HG02571 (cell line): ENCODE data around the gene SETD1A.
A peak's percentile ranks its signal among the peaks of the same experiment; 100 is the strongest.
"Not testable (repeated sequence)": the region's sequence is repeated elsewhere in the genome, so short reads cannot be mapped to it uniquely, and the experiment has no call there.

Experiments used
- ATAC-seq: cut with Tn5 transposase; IDR thresholded peaks from one replicate; pipeline ENCODE4 v1.9.1; 2021; ENCODE audit warnings: mild to moderate bottlenecking, moderate library complexity; ENCODE audit not compliant: unreplicated experiment

SETD1A gene

GRCh38 chr16:30928390-30928789, 29.2 kb upstream of the SETD1A start:
- no peak for ATAC-seq

DNA sequence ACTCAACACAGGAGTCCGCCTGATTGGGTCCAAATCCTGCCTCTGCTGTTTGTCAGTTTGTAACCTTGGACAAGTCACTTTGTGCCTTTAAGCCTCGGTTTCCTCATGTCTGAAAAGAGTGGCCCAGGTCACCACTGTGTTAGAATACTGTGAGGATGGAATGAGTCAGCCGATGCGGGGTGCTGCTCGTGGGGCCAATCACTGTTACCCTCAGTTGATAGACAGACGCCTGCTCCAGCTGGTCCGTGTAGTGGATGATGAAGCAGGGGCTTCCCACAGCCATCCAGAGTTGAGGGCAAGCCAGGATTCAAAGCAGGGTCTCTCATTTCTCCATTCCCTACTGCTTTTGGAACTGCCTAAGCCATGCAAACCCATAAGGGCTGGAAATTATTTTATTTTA, 28.4 kb upstream of the SETD1A start:
- ATAC-seq = no peak

GRCh38 chr16:30930160-30930571, 27.4 kb upstream of the SETD1A start:
- no peak for ATAC-seq

DNA sequence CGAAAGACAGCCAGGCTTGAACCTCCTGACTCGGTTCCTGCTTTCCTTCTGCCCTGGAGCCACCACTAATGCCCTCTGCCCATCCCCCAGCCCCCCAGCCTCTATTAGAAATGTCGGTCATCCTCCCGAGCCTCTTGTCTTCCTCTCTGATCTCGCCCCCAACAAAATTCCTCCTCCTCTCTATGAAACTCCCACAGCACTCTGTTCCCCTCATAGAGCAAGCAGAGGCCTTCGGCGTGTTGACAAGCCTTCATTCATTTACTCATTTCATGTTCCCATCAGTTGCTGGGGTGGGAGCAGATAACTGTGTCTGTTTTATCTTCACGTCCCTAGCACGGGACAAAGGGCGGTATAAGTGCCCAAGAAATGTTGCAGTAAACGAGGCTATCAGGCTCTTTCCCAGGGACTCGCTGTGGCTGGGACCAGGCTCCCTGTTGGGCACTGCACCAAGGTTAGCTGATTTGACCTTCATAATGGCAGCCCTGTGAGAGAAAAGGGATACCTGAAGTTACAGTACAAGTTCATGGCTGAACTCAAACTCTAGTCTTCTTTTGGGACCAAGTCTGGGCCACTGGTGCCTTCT, 26.4 kb upstream of the SETD1A start:
- no peak for ATAC-seq

DNA sequence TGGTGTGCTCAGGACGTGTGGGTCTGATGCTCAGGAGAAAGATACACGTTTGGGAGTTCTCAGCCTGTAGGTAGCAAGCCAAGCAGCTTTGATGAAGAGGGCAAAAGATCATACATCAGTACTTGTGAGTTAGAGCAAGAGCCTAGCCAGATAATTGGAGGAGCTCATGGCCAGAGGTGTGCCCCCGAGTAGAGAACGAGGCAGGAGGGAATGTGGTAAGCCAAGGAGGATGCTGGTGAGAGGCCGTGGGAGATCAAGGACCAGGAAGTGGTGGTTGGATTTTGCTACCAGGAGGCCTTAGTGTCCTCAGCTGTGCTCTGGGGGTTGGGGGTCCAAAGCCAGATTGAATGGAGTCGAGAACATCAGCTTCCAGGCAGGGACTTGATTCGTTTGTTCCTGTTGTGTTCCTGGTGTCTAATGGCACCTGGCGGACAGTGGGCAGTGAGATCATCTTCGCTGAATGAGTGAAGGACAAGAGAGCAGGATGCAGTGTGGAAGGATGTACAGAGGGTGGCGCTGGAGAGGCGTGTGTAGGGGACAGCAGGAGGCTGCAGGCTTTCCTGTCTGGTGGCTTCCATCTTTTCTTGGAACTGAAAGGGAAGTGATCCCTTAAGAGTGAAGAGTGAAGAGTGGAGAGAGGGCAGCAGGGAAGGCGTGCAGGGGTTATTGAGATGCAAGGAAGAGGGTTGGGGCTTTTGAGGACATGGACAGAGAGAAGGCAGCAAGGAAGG, 22.6 kb upstream of the SETD1A start:
- no peak for ATAC-seq

GRCh38 chr16:30937692-30938091, 19.9 kb upstream of the SETD1A start:
- ATAC-seq = no peak

DNA sequence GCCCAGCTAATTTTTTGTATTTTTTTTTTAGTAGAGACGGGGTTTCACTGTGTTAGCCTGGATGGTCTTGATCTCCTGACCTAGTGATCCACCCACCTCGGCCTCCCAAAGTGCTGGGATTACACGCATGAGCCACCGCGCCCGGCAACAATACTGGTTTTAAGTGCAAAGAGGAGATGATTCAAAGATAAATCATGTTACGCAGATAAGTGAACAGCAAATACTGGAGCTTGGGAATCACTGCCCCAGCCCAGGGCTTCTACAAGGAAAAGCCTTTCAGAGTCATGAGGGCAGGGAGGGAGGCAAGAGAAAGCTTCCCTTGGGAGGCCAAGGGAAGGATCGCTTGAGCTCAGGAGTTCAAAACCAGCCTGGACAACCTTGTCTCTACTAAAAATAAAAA, 18.0 kb upstream of the SETD1A start:
- not testable (repeated sequence) for ATAC-seq

- peak; percentile 75 for ATAC-seq
Observed at GRCh38 chr16:30941600-30942425, 15.7 kb upstream of the SETD1A start.

GRCh38 chr16:30942426-30942806, 15.1 kb upstream of the SETD1A start:
- ATAC-seq = no peak

DNA sequence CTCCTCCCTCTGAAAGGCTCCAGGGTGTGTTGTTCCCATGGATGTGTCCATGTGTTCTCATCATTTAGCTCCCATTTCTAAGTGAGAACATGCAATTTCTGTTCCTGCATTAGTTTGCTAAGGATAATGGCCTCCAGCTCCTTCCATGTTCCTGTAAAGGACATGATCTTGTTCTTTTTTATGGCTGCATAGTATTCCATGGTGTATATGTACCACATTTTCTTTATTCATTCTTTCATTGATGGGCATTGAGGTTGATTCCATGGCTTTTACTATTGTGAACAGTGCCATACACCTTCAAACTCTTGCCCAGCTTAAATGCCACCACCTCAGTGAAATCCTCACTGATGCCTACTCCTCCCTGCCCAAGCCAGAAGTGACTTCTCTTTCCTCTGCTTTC, 13.2 kb upstream of the SETD1A start:
- no peak for ATAC-seq

DNA sequence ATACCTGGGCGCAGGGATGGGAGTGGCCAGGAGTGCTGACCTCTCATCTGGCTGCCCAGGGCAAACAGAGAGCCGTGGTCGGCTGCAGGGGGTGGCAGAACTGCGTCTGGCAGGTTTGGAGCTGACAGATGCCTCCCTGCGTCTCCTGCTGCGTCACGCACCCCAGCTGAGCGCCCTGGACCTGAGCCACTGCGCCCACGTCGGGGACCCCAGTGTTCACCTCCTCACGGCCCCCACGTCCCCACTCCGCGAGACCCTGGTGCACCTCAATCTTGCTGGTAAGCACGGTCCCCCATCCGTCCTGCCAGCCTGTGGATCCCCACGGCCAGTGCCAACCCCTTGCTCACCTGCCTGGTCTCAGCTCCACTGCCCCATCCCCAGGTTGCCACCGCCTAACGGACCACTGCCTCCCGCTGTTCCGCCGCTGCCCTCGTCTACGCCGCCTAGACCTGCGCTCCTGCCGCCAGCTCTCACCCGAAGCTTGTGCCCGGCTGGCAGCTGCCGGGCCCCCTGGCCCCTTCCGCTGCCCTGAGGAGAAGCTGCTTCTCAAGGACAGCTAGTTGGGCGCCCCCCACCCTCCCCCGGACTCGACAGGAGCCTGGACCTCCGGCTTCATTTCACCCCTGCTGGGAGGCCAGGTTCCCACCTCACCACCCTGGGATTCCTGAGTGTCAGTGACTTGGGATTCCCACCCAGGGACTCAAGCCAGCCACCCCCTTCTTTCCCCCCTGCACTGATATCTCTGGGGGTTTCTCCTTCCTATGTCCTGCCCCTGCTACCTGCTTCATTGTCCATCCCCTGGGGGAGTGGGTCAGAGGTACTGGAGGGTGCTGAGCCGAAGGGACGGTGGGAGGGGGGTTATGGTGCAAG, 10.6 kb upstream of the SETD1A start:
- ATAC-seq = no peak

- no peak for ATAC-seq
Observed at GRCh38 chr16:30947541-30947858, 10.1 kb upstream of the SETD1A start.

DNA sequence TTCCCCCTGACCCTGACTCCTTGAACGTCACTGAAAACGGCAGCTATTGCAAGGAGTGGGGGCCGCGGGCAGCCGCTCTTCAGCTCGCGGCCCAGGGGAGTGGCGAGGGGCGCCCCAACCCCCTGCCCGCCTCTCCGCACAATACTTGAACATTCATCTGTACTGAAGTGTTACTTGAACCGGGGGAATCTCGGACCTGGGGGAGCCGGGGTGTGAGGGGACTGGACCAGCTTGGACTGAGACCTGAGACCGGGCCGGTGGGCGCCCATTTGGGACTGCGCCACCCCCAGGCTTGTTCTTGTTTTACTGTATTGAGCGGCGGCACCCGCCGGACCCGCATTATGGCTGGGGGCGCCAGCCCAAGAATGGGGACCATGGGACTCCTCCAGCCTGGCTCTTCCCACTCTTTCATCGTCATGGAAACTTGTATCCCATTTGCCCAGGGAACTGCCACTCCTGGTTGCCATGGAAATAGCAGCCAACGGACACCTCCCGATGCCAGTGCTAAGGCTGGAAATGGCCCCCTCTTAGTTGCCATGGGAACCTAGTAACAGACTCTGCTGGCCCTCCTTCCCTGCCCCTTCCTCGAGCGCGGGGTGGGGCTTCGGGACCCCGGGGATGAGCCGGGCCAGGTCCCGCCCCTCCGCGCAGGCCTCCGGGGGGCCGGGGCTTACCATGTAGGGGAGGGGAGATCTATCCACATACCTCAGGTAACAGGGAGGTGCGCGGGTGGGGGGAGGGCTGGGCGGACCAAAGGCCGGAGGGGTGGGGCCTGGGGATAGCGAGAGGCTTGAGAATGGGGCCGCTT, 9.5 kb upstream of the SETD1A start:
- ATAC-seq = no peak

DNA sequence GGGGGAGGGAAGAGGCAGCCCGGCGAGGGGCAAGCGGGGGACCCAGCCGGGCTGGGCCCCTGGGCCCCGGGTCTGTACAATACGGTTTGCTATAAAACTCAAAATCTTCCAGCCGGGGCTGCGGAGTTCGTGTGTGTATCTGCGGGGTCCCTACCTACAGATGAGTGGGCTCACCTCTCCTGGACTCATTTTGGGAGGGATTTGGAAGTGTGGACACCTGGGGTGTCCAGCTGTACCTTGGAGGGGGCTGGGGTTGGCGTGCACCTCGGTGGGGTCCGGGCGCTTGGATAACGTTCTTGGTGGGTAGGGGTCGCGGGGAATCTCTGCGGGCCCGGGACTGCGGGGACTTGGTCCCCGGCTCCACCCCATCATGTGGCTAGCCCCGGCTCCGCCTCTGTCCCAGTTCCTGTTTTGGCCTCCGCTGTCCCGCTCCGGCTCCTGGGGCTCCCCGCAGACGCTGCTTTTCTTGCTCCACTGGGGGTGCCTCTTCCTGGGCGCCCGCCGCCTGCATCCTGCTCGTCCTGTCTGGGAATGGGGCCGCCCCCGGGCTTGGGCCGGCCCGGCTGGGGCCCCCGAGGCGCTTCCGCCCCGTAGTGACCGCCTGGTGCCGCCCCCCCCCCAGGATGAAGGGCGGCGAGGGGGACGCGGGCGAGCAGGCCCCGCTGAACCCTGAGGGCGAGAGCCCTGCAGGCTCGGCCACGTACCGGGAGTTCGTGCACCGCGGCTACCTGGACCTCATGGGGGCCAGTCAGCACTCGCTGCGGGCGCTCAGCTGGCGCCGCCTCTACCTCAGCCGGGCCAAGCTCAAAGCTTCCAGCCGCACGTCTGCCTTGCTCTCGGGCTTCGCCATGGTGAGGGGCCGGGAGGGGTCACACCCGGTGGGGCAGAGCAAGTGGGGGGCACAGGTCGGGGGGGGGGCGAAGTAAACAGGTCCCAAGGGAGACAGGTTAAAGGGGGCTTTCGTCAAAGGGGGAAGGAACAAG, 8.6 kb upstream of the SETD1A start, which contains the start of gene ORAI3:
Gene ORAI3, plus strand, starts transcription at position 402 of the 983 bp plus-strand sequence. Its CDS starts 222 bp downstream, at position 624.
- ATAC-seq = peak; percentile 58

- no peak for ATAC-seq
Observed at GRCh38 chr16:30949650-30950515, 7.7 kb upstream of the SETD1A start.

DNA sequence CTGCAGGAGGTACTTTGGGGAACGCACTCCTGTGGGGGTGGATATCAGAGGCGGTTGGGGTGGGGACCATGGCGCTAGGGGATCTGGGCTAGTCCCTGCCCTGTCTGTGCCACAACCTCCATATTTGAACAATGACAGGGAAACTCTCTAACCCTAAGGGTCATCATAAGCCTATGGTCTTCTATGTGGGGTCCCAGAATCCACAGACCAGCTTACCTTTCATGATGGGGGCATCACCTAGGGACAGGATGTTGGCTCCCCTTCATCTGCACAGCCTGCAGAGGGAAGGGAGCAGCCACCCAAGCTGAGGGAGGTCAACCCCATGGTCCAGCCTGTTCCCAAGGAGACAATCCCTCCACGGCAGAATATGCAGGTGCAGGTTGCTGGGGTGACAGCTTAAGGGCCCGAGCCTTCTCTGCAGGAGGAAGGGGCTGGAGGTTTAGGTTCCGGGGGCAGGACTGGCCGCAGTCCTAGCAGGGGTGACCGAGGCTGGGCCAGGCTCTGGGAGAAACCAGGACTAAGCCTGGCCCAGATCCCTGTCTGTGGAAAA, 7.0 kb upstream of the SETD1A start:
- ATAC-seq = no peak

- ATAC-seq = no peak
Observed at GRCh38 chr16:30951193-30951592, 6.4 kb upstream of the SETD1A start.

GRCh38 chr16:30951750-30952149, 5.8 kb upstream of the SETD1A start:
- no peak for ATAC-seq
